HG03460 (cell line): ENCODE measurements around the gene COL1A2.

Source experiments
- ATAC-seq: cut with Tn5 transposase; IDR thresholded peaks from one replicate; pipeline ENCODE4 v1.9.1; 2021; ENCODE audit not compliant: unreplicated experiment

The COL1A2 gene

DNA sequence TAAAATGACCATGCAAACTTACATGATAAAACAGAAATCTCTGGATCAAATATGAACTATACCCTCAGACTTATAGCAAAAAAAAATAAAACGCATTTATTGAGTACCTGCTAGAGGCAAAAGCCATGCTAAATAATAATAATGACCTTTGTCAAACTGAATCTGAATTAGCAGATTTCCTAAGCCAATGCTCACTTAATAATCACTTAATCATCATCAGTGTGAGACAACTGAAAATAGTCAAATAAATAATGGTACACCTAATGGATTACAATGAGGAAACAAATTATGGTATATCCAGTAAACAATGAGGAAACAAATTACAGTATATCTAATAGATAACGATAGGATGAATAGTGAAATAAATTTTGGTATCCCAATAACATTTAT lies 37.6 kb downstream of the COL1A2 start:
- no peak for ATAC-seq

GRCh38 chr7:94432817-94433216 lies 38.1 kb downstream of the COL1A2 start:
- no peak for ATAC-seq

GRCh38 chr7:94433224-94433623 lies 38.5 kb downstream of the COL1A2 start:
- no peak for ATAC-seq

- ATAC-seq = no peak
These were observed 39.3 kb downstream of the COL1A2 start for GRCh38 chr7:94434042-94434441.

GRCh38 chr7:94436018-94436604 lies 41.4 kb downstream of the COL1A2 start:
- ATAC-seq = peak; percentile 93

- ATAC-seq = no peak
These were observed 42.0 kb downstream of the COL1A2 start for GRCh38 chr7:94436700-94437099.

DNA sequence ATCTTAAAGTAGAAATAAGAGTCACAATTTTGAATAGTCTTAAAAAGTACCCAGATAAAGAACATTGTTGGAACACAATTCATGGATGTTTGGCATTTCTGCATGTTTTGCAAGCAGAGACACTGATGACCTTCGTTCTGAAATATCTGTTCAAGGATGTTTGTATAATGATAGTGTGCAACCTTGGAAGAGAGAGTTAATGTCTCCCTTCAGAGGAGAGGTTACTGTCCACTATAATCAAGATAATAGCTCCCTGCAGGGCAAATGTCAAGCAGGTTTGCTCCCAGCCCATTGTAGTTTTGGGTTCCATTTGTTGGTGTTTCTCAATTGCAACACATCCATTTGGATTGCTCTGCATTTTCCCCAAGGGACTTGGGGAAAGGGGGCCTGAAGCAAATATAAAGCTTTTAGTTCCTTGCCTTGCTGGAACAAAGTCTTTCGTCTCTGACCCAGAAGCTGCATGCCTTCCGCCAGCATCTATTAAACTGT lies 45.2 kb downstream of the COL1A2 start:
- ATAC-seq = no peak

DNA sequence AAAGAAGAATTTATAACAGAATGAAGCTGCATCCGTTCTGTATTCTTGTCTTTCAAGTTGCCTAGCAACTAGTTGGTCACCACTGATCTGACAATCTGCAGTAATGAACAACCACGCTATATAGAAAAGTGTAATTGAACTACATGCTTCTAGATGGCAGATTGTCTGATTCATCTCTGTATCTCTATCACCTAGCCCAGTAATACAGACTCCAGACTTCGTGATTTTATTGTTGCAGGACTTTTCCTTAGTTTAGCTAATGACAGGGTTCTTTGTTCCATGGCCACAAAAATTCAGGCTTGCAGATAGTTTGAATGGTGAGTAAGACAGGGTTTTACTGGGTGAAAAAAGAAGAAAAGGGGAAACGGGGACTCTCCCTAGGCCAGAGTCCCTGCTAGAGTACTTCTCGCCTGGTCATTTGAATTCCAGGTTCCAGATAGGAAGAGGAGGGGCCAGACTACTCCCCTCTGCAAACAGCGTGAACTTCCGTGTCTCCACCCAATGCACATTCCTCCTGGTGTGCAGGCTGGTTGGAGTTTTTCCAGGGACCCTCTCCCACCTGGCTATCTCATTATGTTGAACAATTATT lies 45.9 kb downstream of the COL1A2 start:
- no peak for ATAC-seq

- ATAC-seq = no peak
These were observed 46.4 kb downstream of the COL1A2 start for GRCh38 chr7:94441138-94441537.

- no peak for ATAC-seq
These were observed 47.9 kb downstream of the COL1A2 start for GRCh38 chr7:94442639-94443038.

GRCh38 chr7:94444813-94445212 lies 50.1 kb downstream of the COL1A2 start:
- ATAC-seq = no peak

- ATAC-seq = no peak
These were observed 51.0 kb downstream of the COL1A2 start for GRCh38 chr7:94445696-94446194.

DNA sequence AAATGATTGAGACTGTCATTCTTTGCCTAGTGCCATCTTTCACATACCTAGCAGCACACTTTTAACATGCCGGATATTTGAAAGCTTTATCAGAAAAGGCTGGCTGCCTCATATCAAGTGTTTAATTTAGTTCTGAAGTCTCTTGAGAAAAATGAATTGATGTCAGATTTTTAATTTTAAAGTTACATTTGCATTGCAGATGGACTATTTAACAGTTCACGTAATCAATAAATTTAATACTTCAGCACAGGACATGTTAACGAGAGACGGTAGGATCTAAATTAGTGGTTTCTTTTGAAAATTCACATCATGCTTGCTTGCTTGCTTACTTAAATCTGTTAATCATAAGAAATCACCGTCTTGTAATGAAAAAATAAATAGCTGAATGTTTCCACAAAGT lies 51.6 kb downstream of the COL1A2 start:
- no peak for ATAC-seq

GRCh38 chr7:94449151-94449725 lies 54.5 kb downstream of the COL1A2 start:
- peak; percentile 84 for ATAC-seq

DNA sequence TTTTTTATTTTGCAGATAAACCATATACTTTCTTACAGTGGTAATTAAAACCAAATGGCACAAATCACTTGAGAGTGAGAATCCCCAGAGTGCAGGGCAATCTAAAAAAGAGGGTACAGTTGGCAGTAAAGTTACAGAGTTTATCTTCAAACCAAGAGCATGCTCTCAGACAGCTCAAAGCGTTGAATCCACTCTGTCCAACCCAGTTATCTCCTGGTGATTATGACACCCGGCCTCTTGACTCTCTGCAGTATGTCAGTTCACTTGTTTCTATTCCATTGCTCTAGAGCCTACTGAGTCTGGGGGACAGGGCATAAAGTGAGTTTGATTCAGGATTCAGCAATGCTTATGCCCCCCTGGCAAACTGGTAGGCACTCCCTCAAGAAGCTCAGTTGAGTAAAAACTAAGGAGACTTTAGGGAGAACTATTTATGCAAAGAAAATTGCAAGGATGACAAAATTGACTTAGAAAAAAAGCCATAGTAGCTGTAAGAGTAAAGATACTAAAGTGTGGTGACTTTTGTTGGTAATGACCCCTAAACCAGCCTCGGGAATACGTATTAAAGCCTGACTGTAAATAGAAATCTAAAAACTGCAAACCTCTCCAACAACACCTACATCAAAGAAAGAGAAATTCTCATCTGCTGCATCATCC lies 55.5 kb downstream of the COL1A2 start:
- ATAC-seq = no peak

- no peak for ATAC-seq
These were observed 56.5 kb downstream of the COL1A2 start for GRCh38 chr7:94451187-94451586.

GRCh38 chr7:94452239-94452638 lies 57.5 kb downstream of the COL1A2 start:
- ATAC-seq = no peak

GRCh38 chr7:94453898-94454297 lies 59.2 kb downstream of the COL1A2 start:
- no peak for ATAC-seq

DNA sequence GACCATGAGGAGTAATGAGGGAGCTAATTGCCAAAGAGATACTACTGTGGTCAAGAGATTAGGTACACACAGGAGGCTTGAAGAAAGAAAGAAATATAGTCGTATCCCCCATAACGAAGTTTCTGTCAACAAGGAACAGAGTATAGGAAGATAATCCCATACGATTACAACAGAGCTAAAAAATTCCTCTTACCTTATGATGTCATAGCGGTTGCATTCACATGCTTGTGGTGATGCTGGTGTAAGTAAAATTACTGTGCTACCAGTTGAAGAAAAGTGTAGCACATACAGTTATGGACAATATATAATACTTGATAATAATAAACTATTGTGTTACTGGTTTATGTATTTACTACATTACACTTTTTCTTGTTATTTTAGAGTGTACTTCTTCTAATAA lies 63.3 kb downstream of the COL1A2 start:
- no peak for ATAC-seq

GRCh38 chr7:94466516-94466915 lies 71.8 kb downstream of the COL1A2 start:
- no peak for ATAC-seq

GRCh38 chr7:94471604-94472003 lies 76.9 kb downstream of the COL1A2 start:
- no peak for ATAC-seq

GRCh38 chr7:94472608-94473007 lies 77.9 kb downstream of the COL1A2 start:
- no peak for ATAC-seq
